CD4-positive, alpha-beta memory T cell (primary cell): ENCODE measurements around the gene ZNF19. TPM values are rescaled to one million over a fixed set of nuclear protein-coding genes. Genes with fewer than 3 reads are reported as not detected.

Experiments
- CTCF ChIA-PET: fragments of 350-600 bp; sonication (Branson Sonifier 250); formaldehyde crosslinking; loops from one replicate; lab custom pipeline; 2021; ENCODE audit warnings: inconsistent platforms; ENCODE audit not compliant: partially characterized antibody; lab: Charles Lee
- POLR2A ChIA-PET: fragments of 350-600 bp; sonication (Branson Sonifier 250); formaldehyde crosslinking; loops from one replicate; lab custom pipeline; 2021; ENCODE audit not compliant: partially characterized antibody; lab: Charles Lee
- DNase-seq, 5 donors: peaks; one replicate each; pipeline versions ENCODE4 v3.0.0 to v3.0.0-alpha.2; 2020 to 2022; ENCODE audit warnings: mixed read lengths in 1 of 5
- H3K27ac ChIP-seq: one replicate; pipeline ENCODE4 v1.7.0; 2013; ENCODE audit warnings: low read depth, low read length
- H3K27me3 ChIP-seq: 2 replicates; pipeline ENCODE4 v1.7.0; 2013; ENCODE audit warnings: mild to moderate bottlenecking, low read length, moderate library complexity; ENCODE audit not compliant: insufficient read depth
- H3K36me3 ChIP-seq: 2 replicates; pipeline ENCODE4 v1.7.0; 2013; ENCODE audit warnings: mild to moderate bottlenecking, low read length, moderate library complexity; ENCODE audit not compliant: insufficient read depth
- H3K4me1 ChIP-seq: 2 replicates; pipeline ENCODE4 v1.7.0; 2013; ENCODE audit warnings: mild to moderate bottlenecking, low read length, moderate library complexity; ENCODE audit not compliant: insufficient read depth
- H3K4me3 ChIP-seq, 2 donors: one replicate each; pipeline ENCODE4 v1.7.0; 2013; ENCODE audit warnings: low read length in 2 of 2, mild to moderate bottlenecking in 1 of 2
- H3K9me3 ChIP-seq, 2 donors: one replicate each; pipeline ENCODE4 v1.7.0; 2013; ENCODE audit warnings: low read length in 2 of 2, control low read depth in 1 of 2; ENCODE audit not compliant: control insufficient read depth in 1 of 2
- H3K27ac Mint-ChIP-seq, 7 donors: one replicate each; pipeline ENCODE4 v1.8.0; 2020 to 2021; ENCODE audit warnings: mixed read lengths in 7 of 7, mild to moderate bottlenecking in 6 of 7, inconsistent platforms in 3 of 7, moderate library complexity in 3 of 7
- H3K27me3 Mint-ChIP-seq, 2 donors: one replicate each; pipeline ENCODE4 v1.8.0; 2020 to 2021; ENCODE audit warnings: mixed read lengths in 2 of 2
- H3K36me3 Mint-ChIP-seq, 2 donors: one replicate each; pipeline ENCODE4 v1.8.0; 2020 to 2021; ENCODE audit warnings: mixed read lengths in 2 of 2, inconsistent platforms in 1 of 2, mild to moderate bottlenecking in 1 of 2
- H3K4me1 Mint-ChIP-seq, 4 donors: one replicate each; pipeline ENCODE4 v1.8.0; 2020 to 2021; ENCODE audit warnings: mixed read lengths in 4 of 4, mild to moderate bottlenecking in 1 of 4
- H3K4me3 Mint-ChIP-seq, 8 donors: one replicate each; pipeline ENCODE4 v1.8.0; 2020 to 2021; ENCODE audit warnings: mixed read lengths in 8 of 8, mild to moderate bottlenecking in 7 of 8, moderate library complexity in 6 of 8, inconsistent platforms in 3 of 8
- H3K9me3 Mint-ChIP-seq, 8 donors: one replicate each; pipeline ENCODE4 v1.8.0; 2020 to 2021; ENCODE audit warnings: mixed read lengths in 8 of 8, mild to moderate bottlenecking in 5 of 8, inconsistent platforms in 3 of 8, moderate library complexity in 1 of 8
- intact Hi-C: fragments of 100-400 bp; cut with micrococcal nuclease; formaldehyde crosslinking; loops from one replicate; pipeline ENCODE4 v1.15.1; 2023
- polyA plus RNA-seq, 2 donors: library from polyadenylated mRNA; unstranded; fragments of 300-500 nt; fragmentation: Illumina TruSeq; gene quantifications; one replicate each; pipeline ENCODE4 v1.2.3, GENCODE V29; 2021
- total RNA-seq, 2 experiments: library from RNA; stranded (reverse); gene quantifications; one replicate each; pipeline ENCODE4 v1.2.3, GENCODE V29; 2021

Gene ZNF19
- total RNA-seq (1 to 10 TPM; 8.1 to 9.3 TPM), polyA plus RNA-seq (1 to 10 TPM in 1 of 2 donors, under 1 TPM in 1; 1.00 to 1.8 TPM)

GRCh38 chr16:71489122-71489521 lies at the start of gene ZNF19:
Gene ZNF19, minus strand, starts transcription at chr16:71489324. Its CDS starts 7,210 bp downstream, at chr16:71482114.
- POLR2A ChIA-PET, result interaction anchor here (1.3 kb wide), 1 partner anchor 27 kb away, joined by 5 read pairs; the partner anchor contains the start of gene ZNF23
- Histone ChIP-seq H3K27ac (no peak within 1 kb of the TSS), H3K27me3 (no peaks in the 10 kb centered on the region), H3K9me3 (no peaks in the 10 kb centered on the region), H3K4me1 (peaks cover 4% of the 10 kb centered on the region), H3K36me3 (no peaks in the 10 kb centered on the region), H3K4me3 (no peak within 1 kb of the TSS)
- intact Hi-C loops, result no loop called here
- peaks cover 0 to 4% of the 10 kb centered on the region in 2 donors for H3K27me3 Mint-ChIP-seq
- H3K4me1 Mint-ChIP-seq, result peaks cover 6 to 11% (median 7%) of the 10 kb centered on the region in 4 donors
- H3K27ac Mint-ChIP-seq, result no peak within 1 kb of the TSS
- H3K9me3 Mint-ChIP-seq, result no peaks in the 10 kb centered on the region
- peaks cover 0 to 3% of the 10 kb centered on the region in 2 donors for H3K36me3 Mint-ChIP-seq
- H3K4me3 Mint-ChIP-seq, result no peak within 1 kb of the TSS
- CTCF ChIA-PET, result interaction anchor here (1.3 to 1.9 kb wide), 3 partner anchors 10 to 35 kb away, joined by 3 to 9 read pairs (median 6); no protein-coding TSS in a partner anchor
- DNase-seq, result no peak

- ChIA-PET POLR2A (no interaction called here), CTCF (interaction anchor here (1.1 to 1.7 kb wide), 3 partner anchors 9 to 73 kb away, joined by 4 to 9 read pairs (median 4); no protein-coding TSS in a partner anchor)
- H3K36me3 ChIP-seq, result no peaks in the 10 kb centered on the region
- Mint-ChIP-seq H3K4me3 (no peak overlapping the region), H3K4me1 (peaks cover 0 to 4% (median 4%) of the 10 kb centered on the region in 4 donors), H3K27ac (no peak overlapping the region), H3K27me3 (peaks cover 4 to 6% of the 10 kb centered on the region in 2 donors), H3K9me3 (no peaks in the 10 kb centered on the region), H3K36me3 (no peaks in the 10 kb centered on the region)
- no peaks in the 10 kb centered on the region for H3K4me1 ChIP-seq
- intact Hi-C loops, result loop anchor here (1.0 kb wide), 1 partner anchor 125 kb away; no protein-coding TSS in a partner anchor
- H3K9me3 ChIP-seq, result no peaks in the 10 kb centered on the region
- H3K27ac ChIP-seq, result no peak overlapping the region
- H3K4me3 ChIP-seq, result no peak overlapping the region
- DNase-seq, result peak in 4 of 5 donors; percentile 3 to 19 (median 8)
- no peaks in the 10 kb centered on the region for H3K27me3 ChIP-seq
Measured at GRCh38 chr16:71537643-71538042, 48.5 kb upstream of the ZNF19 start.

GRCh38 chr16:71536752-71537499 lies 47.8 kb upstream of the ZNF19 start:
- no peaks in the 10 kb centered on the region for H3K9me3 ChIP-seq
- H3K27me3 ChIP-seq, result no peaks in the 10 kb centered on the region
- CTCF ChIA-PET, result interaction anchor here (1.7 kb wide), 1 partner anchor 10 kb away, joined by 5 read pairs; no protein-coding TSS in a partner anchor
- H3K4me1 ChIP-seq, result no peaks in the 10 kb centered on the region
- H3K27ac ChIP-seq, result no peak overlapping the region
- no peak overlapping the region for H3K4me3 Mint-ChIP-seq
- POLR2A ChIA-PET, result no interaction called here
- no peak overlapping the region for H3K27ac Mint-ChIP-seq
- H3K36me3 ChIP-seq, result no peaks in the 10 kb centered on the region
- no peak overlapping the region for H3K4me3 ChIP-seq
- intact Hi-C loops, result loop anchor here (1.0 kb wide), 1 partner anchor 125 kb away; no protein-coding TSS in a partner anchor
- no peaks in the 10 kb centered on the region for H3K36me3 Mint-ChIP-seq
- no peaks in the 10 kb centered on the region for H3K9me3 Mint-ChIP-seq
- H3K4me1 Mint-ChIP-seq, result no peaks in the 10 kb centered on the region
- peaks cover 0 to 2% of the 10 kb centered on the region in 2 donors for H3K27me3 Mint-ChIP-seq
- no peak for DNase-seq

GRCh38 chr16:71532366-71532765 lies 43.2 kb upstream of the ZNF19 start:
- H3K27ac Mint-ChIP-seq, result no peak overlapping the region
- H3K36me3 Mint-ChIP-seq, result no peaks in the 10 kb centered on the region
- CTCF ChIA-PET, result no interaction called here
- no peaks in the 10 kb centered on the region for H3K27me3 ChIP-seq
- H3K4me3 Mint-ChIP-seq, result no peak overlapping the region
- peaks cover 6 to 8% of the 10 kb centered on the region in 2 donors for H3K27me3 Mint-ChIP-seq
- intact Hi-C loops, result no loop called here
- no peaks in the 10 kb centered on the region for H3K4me1 ChIP-seq
- H3K4me3 ChIP-seq, result no peak overlapping the region
- no peak overlapping the region for H3K27ac ChIP-seq
- no peaks in the 10 kb centered on the region for H3K4me1 Mint-ChIP-seq
- no peak for DNase-seq
- H3K36me3 ChIP-seq, result no peaks in the 10 kb centered on the region
- H3K9me3 Mint-ChIP-seq, result no peaks in the 10 kb centered on the region
- no peaks in the 10 kb centered on the region for H3K9me3 ChIP-seq
- POLR2A ChIA-PET, result no interaction called here

GRCh38 chr16:71528863-71529262 lies 39.7 kb upstream of the ZNF19 start:
- H3K36me3 Mint-ChIP-seq, result no peaks in the 10 kb centered on the region
- H3K27me3 Mint-ChIP-seq, result peaks cover 12 to 19% of the 10 kb centered on the region in 2 donors
- no peak overlapping the region for H3K4me3 ChIP-seq
- no peak overlapping the region for H3K27ac Mint-ChIP-seq
- H3K36me3 ChIP-seq, result no peaks in the 10 kb centered on the region
- H3K27ac ChIP-seq, result no peak overlapping the region
- H3K9me3 ChIP-seq, result no peaks in the 10 kb centered on the region
- DNase-seq, result no peak
- H3K4me3 Mint-ChIP-seq, result no peak overlapping the region
- H3K4me1 Mint-ChIP-seq, result no peaks in the 10 kb centered on the region
- H3K4me1 ChIP-seq, result no peaks in the 10 kb centered on the region
- no peaks in the 10 kb centered on the region for H3K9me3 Mint-ChIP-seq
- intact Hi-C loops, result no loop called here
- POLR2A ChIA-PET, result no interaction called here
- H3K27me3 ChIP-seq, result peaks cover 7% of the 10 kb centered on the region
- CTCF ChIA-PET, result interaction anchor here (0.9 to 1.6 kb wide), 3 partner anchors 9 to 29 kb away, joined by 3 to 4 read pairs (median 4); no protein-coding TSS in a partner anchor

- ChIA-PET POLR2A (no interaction called here), CTCF (interaction anchor here (0.9 to 1.6 kb wide), 2 partner anchors 10 to 28 kb away, joined by 3 to 4 read pairs; no protein-coding TSS in a partner anchor)
- DNase-seq, result no peak
- H3K4me3 ChIP-seq, result no peak overlapping the region
- no peaks in the 10 kb centered on the region for H3K9me3 Mint-ChIP-seq
- H3K9me3 ChIP-seq, result no peaks in the 10 kb centered on the region
- H3K27me3 Mint-ChIP-seq, result peaks cover 14 to 19% of the 10 kb centered on the region in 2 donors
- intact Hi-C loops, result no loop called here
- no peaks in the 10 kb centered on the region for H3K36me3 Mint-ChIP-seq
- no peak overlapping the region for H3K4me3 Mint-ChIP-seq
- no peak overlapping the region for H3K27ac Mint-ChIP-seq
- H3K36me3 ChIP-seq, result no peaks in the 10 kb centered on the region
- no peaks in the 10 kb centered on the region for H3K4me1 Mint-ChIP-seq
- peaks cover 7% of the 10 kb centered on the region for H3K27me3 ChIP-seq
- no peaks in the 10 kb centered on the region for H3K4me1 ChIP-seq
- H3K27ac ChIP-seq, result no peak overlapping the region
Measured at GRCh38 chr16:71528257-71528656, 39.1 kb upstream of the ZNF19 start.

GRCh38 chr16:71526111-71526631 lies 37.0 kb upstream of the ZNF19 start, which contains the start of gene CHST4:
Gene CHST4, plus strand, starts transcription at chr16:71526426. Its CDS starts 10,252 bp downstream, at chr16:71536678.
- Mint-ChIP-seq H3K4me1 (no peaks in the 10 kb centered on the region), H3K36me3 (no peaks in the 10 kb centered on the region), H3K4me3 (no peak within 1 kb of the TSS), H3K9me3 (no peaks in the 10 kb centered on the region), H3K27ac (peak within 1 kb of the TSS in 1 of 7 donors; percentile 26), H3K27me3 (peaks cover 12 to 24% of the 10 kb centered on the region in 2 donors)
- intact Hi-C loops, result no loop called here
- no peak within 1 kb of the TSS for H3K27ac ChIP-seq
- ChIA-PET CTCF (interaction anchor here (1.2 to 1.9 kb wide), 4 partner anchors 10 to 26 kb away, joined by 3 to 5 read pairs (median 4); no protein-coding TSS in a partner anchor), POLR2A (no interaction called here)
- no peak within 1 kb of the TSS for H3K4me3 ChIP-seq
- no peaks in the 10 kb centered on the region for H3K9me3 ChIP-seq
- peaks cover 7% of the 10 kb centered on the region for H3K27me3 ChIP-seq
- no peaks in the 10 kb centered on the region for H3K36me3 ChIP-seq
- H3K4me1 ChIP-seq, result no peaks in the 10 kb centered on the region
- DNase-seq, result no peak
